ENCODE results near the gene AFP.

The AFP gene

GRCh38 chr4:73419106-73420038, 16.6 kb upstream of the AFP start:
- TF ChIP-seq SIN3A (IDR thresholded peaks at IDR 0.05; ENCODE audit: borderline replicate concordance, insufficient read depth, low read length) = no peak
- TF ChIP-seq FOXP2 (optimal IDR thresholded peaks at IDR 0.05; ENCODE audit: borderline replicate concordance, extremely low read depth, extremely low read length, insufficient read depth) = no peak
- TF ChIP-seq REST (IDR thresholded peaks at IDR 0.05; ENCODE audit: insufficient read depth in 1 of 2, low read depth in 2 of 2, low read length in 2 of 2) = no peak
- no peak for TF ChIP-seq POLR2AphosphoS5 (IDR thresholded peaks at IDR 0.05; ENCODE audit: low read depth, low read length)
- no peak for TF ChIP-seq TAF1 (IDR thresholded peaks at IDR 0.05; ENCODE audit: borderline replicate concordance, insufficient read depth, low read length)

- no peak for TF ChIP-seq FOXP2 (optimal IDR thresholded peaks at IDR 0.05; ENCODE audit: borderline replicate concordance, extremely low read depth, extremely low read length, insufficient read depth)
Measured at GRCh38 chr4:73420615-73421014, 15.4 kb upstream of the AFP start.

GRCh38 chr4:73421708-73422457, 14.1 kb upstream of the AFP start:
- TF ChIP-seq SIN3A (IDR thresholded peaks at IDR 0.05; ENCODE audit: borderline replicate concordance, insufficient read depth, low read length) (no peak), REST (IDR thresholded peaks at IDR 0.05; ENCODE audit: insufficient read depth in 1 of 2, low read depth in 2 of 2, low read length in 2 of 2) (no peak), TAF1 (IDR thresholded peaks at IDR 0.05; ENCODE audit: borderline replicate concordance, insufficient read depth, low read length) (no peak), FOXP2 (optimal IDR thresholded peaks at IDR 0.05; ENCODE audit: borderline replicate concordance, extremely low read depth, extremely low read length, insufficient read depth) (no peak), POLR2AphosphoS5 (IDR thresholded peaks at IDR 0.05; ENCODE audit: low read depth, low read length) (no peak)

- TF ChIP-seq POLR2AphosphoS5 (IDR thresholded peaks at IDR 0.05; ENCODE audit: low read depth, low read length) (no peak), SIN3A (IDR thresholded peaks at IDR 0.05; ENCODE audit: borderline replicate concordance, insufficient read depth, low read length) (no peak), FOXP2 (optimal IDR thresholded peaks at IDR 0.05; ENCODE audit: borderline replicate concordance, extremely low read depth, extremely low read length, insufficient read depth) (no peak), REST (IDR thresholded peaks at IDR 0.05; ENCODE audit: insufficient read depth in 1 of 2, low read depth in 2 of 2, low read length in 2 of 2) (no peak), TAF1 (IDR thresholded peaks at IDR 0.05; ENCODE audit: borderline replicate concordance, insufficient read depth, low read length) (no peak)
Measured at GRCh38 chr4:73422458-73422752, 13.6 kb upstream of the AFP start.

- TF ChIP-seq POLR2AphosphoS5 (IDR thresholded peaks at IDR 0.05; ENCODE audit: low read depth, low read length) (no peak), FOXP2 (optimal IDR thresholded peaks at IDR 0.05; ENCODE audit: borderline replicate concordance, extremely low read depth, extremely low read length, insufficient read depth) (no peak), REST (IDR thresholded peaks at IDR 0.05; ENCODE audit: insufficient read depth in 1 of 2, low read depth in 2 of 2, low read length in 2 of 2) (no peak), TAF1 (IDR thresholded peaks at IDR 0.05; ENCODE audit: borderline replicate concordance, insufficient read depth, low read length) (no peak), SIN3A (IDR thresholded peaks at IDR 0.05; ENCODE audit: borderline replicate concordance, insufficient read depth, low read length) (no peak)
Measured at GRCh38 chr4:73423184-73423583, 12.8 kb upstream of the AFP start.
